Activated naive CD4-positive, alpha-beta T cell treated with Interleukin-2 at 50 U/mL for 16 hours (primary cell): ENCODE results near the gene TMEM131.
A peak's percentile ranks its signal among the peaks of the same experiment; 100 is the strongest.

Source experiments
- DNase-seq: peaks from one replicate; pipeline ENCODE4 v3.0.0-alpha.2; 2020

The TMEM131 gene

DNA sequence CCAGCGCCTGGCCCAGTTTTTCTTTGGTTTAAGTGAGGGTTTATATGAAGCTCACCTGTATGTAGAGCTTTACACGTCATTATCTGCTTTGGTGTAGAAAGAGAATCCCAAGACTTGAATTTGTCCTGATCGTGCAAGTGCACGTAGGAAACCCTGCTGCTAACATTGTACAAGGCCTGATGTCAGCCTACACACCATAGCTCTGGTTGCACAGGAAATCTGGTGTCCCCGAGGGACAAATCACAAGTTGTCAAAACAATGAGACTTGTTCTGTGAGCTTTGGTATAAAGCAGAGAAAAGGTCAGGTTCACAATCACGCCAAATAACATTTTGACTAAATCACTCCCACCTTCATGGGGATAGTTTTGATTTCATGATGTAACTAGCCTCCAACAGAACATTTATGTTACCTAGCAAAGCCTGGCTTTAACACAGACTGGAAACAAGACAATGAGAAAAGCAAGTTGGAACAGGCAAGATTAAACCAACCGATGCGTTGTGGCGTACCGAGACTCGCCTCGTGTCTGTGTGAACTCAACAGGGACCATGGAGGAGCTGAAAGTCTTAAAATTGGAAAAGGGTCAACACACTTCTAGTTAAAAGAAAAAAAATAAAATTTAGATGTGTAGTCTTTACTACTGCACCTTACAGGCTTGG lies 240.9 kb downstream of the TMEM131 start:
- no peak for DNase-seq

DNA sequence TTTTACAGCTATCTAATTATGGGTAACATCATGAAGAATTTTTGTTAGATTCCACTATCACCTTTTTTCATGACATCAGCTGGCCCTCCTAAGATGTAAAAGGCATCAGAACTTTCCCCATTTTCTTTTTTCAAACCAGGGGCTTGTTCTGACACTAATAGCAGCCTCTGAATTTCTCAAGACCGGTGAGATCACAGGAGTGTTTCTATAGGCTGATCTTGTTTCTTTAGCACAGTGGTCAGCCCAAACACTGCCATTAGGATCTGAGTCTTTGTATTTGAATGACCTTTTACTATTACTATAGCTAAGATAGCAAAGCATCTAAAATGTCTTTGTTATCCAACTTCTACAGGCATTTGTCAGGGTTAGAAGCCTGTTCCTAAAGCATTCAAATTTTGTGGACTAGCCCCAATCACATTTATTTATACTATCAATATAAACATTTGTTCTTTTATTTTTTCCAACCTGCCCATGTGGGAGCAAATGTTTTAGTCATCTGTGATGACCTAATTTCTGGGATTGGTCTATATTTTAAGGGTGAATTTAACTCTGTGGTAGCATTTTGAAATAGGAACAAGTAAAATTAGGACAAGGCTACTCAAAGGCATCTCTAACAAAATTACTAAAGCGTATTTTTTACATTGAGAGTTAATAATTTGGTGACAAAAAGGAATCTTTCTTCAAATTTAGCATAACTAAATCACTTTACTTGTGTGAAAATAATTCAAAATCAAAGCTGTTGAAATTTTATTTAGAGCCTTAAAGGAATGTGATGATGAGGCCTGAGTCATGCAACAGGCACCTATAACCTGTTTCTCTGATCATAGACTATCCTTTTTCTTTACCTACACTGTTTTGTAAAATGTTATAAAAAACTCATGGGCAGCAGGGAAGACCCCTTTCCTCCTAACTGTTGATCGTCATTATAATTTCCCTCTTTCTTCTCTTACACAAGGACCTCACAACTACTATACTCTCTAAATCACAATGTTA lies 243.1 kb downstream of the TMEM131 start:
- DNase-seq, result no peak

DNA sequence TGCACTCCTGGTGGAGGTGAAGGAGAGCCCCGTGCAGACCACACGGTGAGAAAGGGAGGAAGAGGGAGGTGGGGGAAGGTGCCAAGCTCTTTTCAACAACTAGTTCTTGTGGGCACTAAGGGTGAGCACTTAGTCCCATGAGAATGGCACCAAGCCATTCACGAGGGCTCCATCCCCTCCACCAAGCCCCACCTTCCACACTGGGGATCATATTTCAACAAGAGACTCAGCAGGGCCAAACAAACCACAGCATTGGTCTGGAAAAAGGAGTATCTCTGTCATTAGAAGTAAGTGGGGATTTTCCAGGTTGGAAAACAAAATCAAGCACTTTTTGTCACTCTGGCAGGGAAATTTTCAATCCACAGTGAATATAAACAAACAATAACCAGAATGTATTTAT lies 244.0 kb downstream of the TMEM131 start:
- DNase-seq, result no peak

DNA sequence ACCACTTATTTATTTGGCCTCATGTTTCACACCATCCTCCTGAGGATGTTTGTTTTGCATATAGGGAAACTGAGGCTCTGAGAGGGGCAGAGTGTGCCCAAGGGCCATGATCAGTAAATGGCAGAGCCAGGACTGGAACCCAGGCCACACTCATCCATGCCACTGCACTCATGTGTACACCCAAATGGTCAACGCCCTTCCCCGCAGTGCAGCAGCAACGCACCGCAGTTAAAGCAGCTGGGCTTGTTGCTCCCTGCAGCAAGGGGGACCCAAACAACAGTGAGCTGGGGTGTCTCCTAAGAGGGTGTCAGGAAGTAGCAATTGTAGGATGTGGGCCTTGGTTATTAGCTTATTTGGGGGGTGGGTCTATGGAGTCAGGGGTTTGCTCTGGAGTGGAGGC lies 245.7 kb downstream of the TMEM131 start:
- DNase-seq, result no peak

DNA sequence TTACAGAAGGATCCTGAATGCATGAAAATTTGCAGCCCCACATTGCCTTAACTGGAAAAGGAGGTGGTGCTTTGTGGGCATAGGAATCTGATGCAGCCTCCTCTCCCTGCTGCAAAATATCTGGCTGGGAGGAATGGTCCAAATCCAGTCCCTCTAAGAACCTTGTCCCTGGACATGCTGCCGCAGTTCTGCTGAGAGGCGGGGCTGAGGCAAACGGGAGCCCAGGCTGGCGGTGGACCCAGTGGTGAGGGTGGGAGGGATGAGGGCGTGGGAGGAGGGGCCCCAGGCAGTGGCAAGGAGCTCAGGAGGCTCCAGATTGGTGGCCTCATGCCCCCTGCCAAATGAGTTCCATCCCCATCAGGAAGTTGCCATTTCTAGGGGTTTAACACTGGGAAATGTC lies 246.2 kb downstream of the TMEM131 start:
- no peak for DNase-seq

DNA sequence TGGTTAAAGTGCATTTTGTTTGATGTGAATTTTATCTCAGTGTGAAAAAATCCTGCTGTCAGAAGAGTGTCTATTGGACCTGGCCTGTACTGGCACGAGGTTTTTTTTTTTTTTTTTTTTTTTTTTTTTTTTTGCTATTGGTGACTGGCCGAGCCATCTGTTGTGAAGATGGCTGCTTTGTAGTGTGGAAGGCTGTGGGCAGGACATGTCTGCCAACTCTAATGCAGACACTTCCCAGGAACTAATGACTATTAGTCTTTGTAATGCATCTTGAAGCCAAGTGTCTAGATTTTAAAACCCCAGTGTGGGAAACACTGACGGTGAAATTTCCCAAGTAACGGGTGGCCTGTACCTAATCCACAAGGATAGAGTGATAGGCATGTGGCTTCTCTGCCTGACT lies 248.0 kb downstream of the TMEM131 start:
- DNase-seq, result no peak

DNA sequence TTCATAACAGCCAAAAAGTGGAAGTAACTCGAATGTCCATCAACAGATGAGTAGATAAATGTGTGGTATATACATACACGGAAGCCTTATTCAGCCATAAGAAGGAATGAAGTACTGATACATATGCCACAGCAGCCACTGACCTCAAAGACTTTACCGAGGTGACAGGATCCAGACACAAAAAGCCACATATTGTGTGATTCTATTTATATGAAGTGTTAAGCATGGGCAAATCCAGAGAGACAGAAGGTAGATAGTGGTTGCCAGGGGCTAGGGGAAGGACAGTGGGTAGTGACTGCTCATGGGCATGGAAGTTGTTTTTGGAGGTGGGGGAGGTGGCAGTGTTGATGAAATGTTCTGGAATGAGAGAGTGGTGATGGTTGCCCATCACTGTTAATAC lies 248.5 kb downstream of the TMEM131 start:
- no peak for DNase-seq

DNA sequence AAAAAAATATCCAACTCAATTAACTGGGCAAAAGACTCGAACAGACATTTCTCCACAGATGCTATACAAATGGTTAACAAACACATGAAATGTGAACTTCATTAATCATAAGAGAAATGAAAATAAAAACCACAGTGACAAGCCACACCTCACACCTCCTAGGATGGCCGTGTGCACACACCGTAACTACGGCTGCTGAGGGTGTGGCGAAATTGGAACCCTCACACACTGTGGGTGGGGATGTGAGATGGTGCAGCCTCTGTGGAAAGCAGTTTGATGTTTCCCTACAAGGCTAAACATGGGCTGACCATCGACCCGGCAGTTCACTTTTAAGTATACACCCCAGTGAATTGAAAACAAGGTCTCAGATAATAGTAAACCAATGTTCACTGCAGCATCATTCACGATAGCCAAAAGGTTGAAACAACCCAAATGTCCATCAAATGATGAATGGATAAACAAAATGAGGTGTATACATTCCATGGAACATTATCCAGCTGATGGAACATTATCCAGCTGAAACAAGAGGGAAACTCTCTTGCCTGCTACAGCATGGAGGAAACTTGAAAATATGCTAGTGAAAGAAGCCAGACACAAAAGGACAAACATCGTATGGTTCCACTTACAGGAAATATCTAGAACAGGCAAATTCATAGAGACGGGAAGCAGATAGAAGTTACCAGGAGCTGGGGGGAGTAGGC lies 250.1 kb downstream of the TMEM131 start:
- DNase-seq, result peak; percentile 69

DNA sequence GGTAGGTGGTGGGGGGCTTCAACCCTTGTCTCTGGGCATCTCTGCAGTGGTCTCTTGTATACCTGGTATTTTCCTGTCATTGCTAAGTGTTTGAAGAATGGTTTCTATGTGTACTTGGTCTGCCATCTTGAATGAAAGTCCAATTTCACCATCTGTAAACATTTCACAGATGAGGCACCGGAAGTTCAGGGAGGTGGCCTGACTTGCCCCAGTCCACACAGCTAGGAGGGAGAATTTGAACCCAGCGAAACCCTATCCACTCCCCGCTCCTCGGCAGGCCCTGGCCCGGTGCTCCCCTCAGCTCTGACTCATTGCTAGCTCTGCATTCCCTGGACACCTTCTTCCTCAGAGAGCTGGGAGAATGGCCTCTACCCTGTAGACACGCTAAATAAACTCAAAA lies 251.8 kb downstream of the TMEM131 start:
- DNase-seq, result no peak

DNA sequence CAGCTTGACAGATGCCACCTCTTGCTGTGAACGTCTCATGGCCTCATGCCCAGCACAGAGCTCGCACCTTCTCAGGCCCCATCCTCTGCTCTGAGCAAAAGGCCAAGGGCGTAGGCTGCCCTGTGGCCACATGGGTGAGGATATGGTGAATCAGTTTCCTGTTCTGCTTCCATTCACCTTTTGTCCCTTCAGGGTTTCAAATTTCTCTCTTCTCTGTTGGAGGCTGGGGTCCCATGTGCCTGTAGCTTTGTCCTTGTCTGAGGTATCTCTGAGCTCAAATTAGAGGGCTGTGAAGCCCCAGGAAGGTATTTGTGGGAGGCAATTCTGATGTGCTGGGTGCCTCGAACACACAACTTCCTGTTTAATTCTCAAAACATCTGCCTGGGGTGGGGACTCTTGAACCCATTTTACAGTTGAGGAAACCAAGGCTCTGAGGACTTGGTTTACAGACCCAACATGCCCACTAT lies 253.3 kb downstream of the TMEM131 start:
- peak; percentile 44 for DNase-seq

DNA sequence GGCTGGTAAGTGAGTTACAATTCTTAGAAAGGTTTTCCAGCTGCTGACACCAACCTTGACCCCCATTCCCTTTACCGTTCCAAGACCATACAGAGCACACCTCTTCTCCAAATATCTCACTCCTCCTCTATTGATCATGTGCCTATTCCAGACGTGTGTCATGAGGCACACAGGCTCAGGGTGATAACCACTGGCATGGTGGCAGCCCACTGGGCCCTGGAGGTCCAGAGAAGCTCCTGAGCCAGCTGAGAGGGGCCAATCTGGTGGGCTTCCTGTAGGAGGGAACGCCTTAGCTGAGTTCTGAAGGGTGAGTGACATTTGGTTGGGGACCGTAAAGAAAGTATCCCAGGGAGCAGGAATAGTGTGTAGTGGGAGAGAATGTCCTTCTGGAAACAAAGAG lies 254.1 kb downstream of the TMEM131 start:
- no peak for DNase-seq

DNA sequence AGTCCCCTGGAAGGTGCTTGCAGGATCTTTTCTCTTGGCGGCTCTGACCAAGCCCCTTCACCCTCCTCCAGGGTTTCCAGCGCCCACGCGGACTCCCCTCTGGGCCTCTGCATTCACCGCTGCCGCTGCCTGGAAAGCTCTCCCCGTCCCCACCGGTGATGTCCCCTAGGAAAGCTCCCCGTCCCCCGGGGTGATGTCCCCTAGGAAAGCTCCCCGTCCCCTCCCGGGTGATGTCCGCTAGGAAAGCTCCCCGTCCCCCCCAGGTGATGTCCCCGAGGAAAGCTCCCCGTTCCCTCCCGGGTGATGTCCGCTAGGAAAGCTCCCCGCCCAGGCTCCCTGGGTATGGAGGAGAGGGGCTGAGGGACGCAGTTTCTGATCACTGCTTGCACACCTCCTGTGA lies 254.5 kb downstream of the TMEM131 start:
- no peak for DNase-seq

DNA sequence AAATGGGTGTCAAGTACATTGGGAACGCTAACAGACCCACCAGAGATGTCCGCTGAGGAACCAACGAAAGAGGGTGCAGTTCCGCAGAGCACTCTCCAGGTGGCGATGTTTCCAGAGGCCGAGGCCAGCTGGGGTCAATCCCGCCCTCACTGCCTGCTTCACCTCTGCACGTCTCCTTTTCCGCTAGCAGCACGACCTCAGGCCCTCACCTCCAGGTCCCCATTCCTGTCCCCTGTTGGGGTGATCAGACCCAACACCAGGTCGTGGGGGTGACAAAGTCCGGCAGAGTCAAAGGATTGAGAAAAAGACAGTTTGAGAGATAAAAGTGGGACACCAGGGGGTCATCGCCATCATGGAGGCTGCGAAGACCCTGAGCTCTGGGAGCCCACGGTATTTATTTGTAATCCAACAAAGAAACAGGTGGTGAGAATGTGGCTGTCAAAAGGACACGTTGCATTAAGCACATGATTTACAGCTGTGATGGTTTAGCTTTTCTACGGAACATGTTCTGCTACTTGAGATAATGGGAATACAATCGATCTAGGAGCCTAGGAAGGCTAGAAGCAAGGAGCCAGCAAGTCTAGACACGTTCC lies 255.1 kb downstream of the TMEM131 start:
- DNase-seq, result peak; percentile 44

DNA sequence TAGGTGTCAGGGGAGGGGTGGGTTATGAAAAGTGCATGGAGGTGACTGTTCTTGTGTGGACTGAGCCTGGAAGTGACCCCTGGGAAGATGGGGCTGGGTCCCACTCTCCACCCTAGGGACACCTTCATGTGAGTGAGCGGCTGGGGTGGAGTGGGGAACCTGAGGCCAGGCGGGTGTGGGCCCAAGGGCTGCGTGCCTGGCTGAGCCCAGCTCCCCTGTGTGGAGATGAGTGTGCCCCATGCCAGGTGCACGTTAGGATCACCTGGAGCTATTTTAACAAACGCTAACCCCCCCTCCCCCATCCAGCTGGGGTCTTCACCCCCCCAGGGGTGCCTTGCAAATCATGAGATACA lies 255.9 kb downstream of the TMEM131 start:
- no peak for DNase-seq

DNA sequence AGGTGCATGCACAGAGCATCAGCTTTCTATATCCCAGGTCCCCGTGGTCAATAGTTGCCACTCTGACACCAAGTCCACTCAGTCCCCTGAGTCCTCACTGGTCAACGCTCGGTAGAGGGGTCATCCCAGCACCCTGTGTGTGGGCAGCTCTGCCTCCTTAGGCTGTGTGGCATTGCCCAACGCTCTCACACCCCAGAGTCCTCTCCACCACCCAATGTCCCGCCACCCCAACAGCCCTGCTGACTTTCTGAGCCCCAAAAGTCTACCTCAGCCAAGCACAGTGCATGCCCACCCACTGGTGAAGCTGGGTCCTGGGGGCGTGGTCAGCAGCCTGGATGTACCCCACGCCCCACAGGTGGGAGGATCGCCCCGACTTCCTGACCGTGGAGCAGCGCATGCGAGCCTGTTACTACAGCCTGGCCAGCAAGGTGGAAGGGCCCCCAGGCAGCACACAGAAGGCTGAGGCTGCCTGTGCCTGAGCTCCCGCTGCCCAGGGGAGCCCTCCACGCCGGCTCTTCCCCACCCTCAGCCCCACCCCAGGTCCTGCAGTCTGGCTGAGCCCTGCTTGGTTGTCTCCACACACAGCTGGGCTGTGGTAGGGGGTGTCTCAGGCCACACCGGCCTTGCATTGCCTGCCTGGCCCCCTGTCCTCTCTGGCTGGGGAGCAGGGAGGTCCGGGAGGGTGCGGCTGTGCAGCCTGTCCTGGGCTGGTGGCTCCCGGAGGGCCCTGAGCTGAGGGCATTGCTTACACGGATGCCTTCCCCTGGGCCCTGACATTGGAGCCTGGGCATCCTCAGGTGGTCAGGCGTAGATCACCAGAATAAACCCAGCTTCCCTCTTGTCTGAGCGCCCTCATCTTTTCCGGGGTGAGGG lies 256.5 kb downstream of the TMEM131 start:
- no peak for DNase-seq

DNA sequence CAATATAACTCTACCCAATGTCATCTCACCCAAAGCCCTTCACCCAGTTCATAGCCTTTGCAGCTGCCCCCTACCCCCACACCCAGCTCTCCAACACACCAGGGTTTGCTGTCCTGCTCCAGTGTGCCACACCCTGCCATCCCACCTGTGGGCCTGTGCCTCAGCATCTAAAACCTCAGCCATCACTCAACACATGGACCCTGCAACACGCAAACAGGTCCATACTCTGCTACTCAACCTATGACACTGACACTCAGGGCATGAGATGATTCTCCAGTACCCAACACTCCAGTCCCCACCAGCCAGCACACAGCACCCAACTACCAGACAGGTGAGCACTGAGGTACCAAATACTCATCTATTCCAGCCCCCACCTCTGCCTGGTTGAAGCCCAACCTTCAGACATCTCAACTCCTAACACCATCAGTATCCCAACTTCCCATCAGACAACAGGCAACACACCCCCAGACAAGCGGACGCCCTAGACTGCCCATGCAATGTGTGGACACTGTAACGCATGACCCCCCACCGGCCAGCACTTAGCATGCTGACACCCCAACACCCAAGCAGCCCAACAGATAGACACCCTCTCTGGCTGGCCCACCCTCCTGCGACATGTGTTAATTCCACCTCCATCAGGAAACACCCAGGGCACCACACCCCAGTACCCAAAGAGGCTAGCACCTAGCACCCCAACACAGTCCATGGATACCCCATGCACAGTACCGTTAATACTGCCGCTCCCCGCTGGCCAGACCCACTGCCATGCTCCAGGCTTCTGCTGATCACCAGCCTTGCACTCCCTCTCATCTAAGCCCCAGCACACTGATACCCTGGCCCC lies 257.3 kb downstream of the TMEM131 start:
- DNase-seq, result no peak

DNA sequence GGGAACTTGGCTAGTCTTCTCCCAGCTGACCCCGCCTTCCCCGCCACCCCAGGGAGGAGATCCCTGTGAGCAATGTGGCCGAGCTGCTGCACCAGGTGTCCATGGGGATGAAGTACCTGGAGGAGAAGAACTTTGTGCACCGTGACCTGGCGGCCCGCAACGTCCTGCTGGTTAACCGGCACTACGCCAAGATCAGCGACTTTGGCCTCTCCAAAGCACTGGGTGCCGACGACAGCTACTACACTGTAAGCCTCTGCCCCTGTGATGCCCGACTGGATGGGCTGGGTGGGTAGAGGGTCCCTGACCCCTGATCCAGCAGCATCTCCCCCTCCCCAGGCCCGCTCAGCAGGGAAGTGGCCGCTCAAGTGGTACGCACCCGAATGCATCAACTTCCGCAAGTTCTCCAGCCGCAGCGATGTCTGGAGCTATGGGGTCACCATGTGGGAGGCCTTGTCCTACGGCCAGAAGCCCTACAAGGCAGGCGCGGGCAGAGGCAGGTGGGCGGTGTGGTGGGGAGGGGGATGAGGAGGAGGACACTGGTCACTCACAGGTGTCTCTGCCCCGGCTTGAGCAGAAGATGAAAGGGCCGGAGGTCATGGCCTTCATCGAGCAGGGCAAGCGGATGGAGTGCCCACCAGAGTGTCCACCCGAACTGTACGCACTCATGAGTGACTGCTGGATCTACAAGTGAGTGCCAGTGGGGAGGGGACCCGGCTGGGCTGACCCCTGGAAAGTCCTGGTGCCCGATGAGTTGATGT lies 258.1 kb downstream of the TMEM131 start:
- no peak for DNase-seq

DNA sequence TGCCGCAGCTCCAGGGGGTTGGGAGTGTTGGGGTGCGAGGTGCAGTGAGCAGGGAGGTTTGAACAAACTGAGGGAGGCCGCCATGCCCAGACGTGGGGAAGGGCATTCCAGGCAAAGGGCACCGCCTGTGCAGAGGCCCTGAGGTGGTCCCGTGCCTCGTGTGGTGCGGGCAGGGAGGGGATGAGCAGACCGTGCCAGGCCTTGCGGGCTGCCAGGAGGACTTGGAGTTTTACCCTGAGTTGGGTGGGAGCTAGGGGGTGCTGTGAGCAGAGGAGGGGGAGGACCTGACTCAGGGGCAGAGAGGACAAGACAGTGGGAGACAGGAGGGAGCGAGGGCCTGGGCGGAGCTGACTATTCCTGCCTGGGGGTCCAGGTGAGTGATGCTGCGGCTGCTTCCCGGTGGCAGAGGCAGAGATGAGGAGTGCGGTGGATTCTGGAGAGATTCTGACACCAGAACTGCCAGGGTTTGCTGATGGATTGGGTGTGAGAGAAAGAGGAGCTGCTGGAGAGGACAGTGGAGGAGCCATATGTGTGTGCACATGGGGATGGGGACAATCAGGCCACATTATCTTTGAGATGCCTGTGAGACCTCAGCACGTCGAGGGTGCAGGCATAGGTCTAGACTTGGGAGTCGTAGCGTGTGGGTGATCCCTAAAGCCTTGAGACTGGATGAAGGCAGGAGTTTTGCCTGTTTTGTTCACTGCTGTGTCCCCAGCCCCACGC lies 259.0 kb downstream of the TMEM131 start:
- no peak for DNase-seq

DNA sequence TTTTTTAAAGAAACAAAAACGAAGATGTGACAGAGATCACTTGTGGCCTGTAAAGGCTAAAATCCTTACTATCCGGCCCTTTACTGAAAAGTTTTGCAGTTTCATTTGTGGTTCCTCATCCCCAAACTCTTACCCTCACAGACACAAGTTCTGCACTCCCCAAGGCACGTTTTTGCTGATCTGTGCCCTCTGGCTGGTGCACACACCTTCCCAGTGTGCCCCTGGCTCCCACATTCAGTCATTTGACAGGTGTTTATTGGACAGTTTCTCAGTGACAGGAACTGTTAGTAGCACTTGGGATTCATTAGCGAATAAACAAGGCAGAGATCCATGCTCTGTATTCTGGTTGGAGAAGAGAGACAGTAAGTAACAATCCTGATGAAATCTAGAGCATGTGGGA lies 259.6 kb downstream of the TMEM131 start:
- DNase-seq, result no peak

DNA sequence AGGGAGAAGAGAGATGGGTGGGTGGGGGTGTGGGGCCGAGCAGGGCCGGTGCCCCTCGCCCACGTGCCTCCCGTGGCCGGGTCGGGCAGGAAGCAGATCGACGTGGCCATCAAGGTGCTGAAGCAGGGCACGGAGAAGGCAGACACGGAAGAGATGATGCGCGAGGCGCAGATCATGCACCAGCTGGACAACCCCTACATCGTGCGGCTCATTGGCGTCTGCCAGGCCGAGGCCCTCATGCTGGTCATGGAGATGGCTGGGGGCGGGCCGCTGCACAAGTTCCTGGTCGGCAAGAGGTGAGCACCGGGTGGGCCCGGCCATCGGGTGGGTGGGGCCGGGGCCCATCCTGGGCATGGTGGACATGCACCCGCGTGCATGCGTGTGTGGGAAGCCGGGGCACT lies 260.6 kb downstream of the TMEM131 start:
- no peak for DNase-seq
